H9 (cell line): Measurements from ENCODE around the gene ZBTB22. TPM values are rescaled to one million over a fixed set of nuclear protein-coding genes. Genes with fewer than 3 reads are reported as not detected.
A peak's percentile ranks its signal among the peaks of the same experiment; 100 is the strongest.

Source experiments
- DNase-seq: peaks from one replicate; pipeline ENCODE4 v3.0.0-alpha.2; 2017
- H2AFZ ChIP-seq: one replicate; pipeline ENCODE4 v1.6.1; 2013; ENCODE audit warnings: mild to moderate bottlenecking, low read length, control low read depth, moderate library complexity
- H2AK5ac ChIP-seq: 2 replicates; pipeline ENCODE4 v1.6.1; 2013; ENCODE audit warnings: low read length, control low read depth, mixed read lengths; ENCODE audit not compliant: insufficient read length
- H2BK120ac ChIP-seq: one replicate; pipeline ENCODE4 v1.6.1; 2013; ENCODE audit warnings: low read depth, mild to moderate bottlenecking, low read length, control low read depth, inconsistent platforms; ENCODE audit not compliant: poor library complexity, severe bottlenecking
- H2BK12ac ChIP-seq: 2 replicates; pipeline ENCODE4 v1.6.1; 2013; ENCODE audit warnings: low read length, control low read depth, mixed read lengths, low read depth; ENCODE audit not compliant: insufficient read length
- H2BK15ac ChIP-seq: 2 replicates; pipeline ENCODE4 v1.6.1; 2013; ENCODE audit warnings: low read depth, low read length, control low read depth
- H2BK20ac ChIP-seq: one replicate; pipeline ENCODE4 v1.6.1; 2013; ENCODE audit warnings: low read depth, mild to moderate bottlenecking, low read length, control low read depth, inconsistent platforms; ENCODE audit not compliant: poor library complexity, severe bottlenecking
- H2BK5ac ChIP-seq: 2 replicates; pipeline ENCODE4 v1.6.1; 2013; ENCODE audit warnings: low read length, control low read depth, mixed read lengths; ENCODE audit not compliant: insufficient read length
- H3K14ac ChIP-seq: 2 replicates; pipeline ENCODE4 v1.6.1; 2013; ENCODE audit warnings: low read length, control low read depth; ENCODE audit not compliant: insufficient read depth
- H3K18ac ChIP-seq: 2 replicates; pipeline ENCODE4 v1.6.1; 2013; ENCODE audit warnings: low read depth, mild to moderate bottlenecking, mixed read lengths, low read length, control low read depth; ENCODE audit not compliant: insufficient read length
- H3K23ac ChIP-seq: 2 replicates; pipeline ENCODE4 v1.6.1; 2013; ENCODE audit warnings: low read length, control low read depth, mixed read lengths, low read depth; ENCODE audit not compliant: insufficient read length
- H3K23me2 ChIP-seq: 2 replicates; pipeline ENCODE4 v1.6.1; 2013; ENCODE audit warnings: low read depth, mild to moderate bottlenecking, mixed read lengths, low read length, control low read depth; ENCODE audit not compliant: insufficient read length, poor library complexity, severe bottlenecking
- H3K27ac ChIP-seq: 2 replicates; pipeline ENCODE4 v1.5.1; 2013; ENCODE audit warnings: low read length, control low read depth, mixed read lengths, low read depth; ENCODE audit not compliant: insufficient read length
- H3K27me3 ChIP-seq: 2 replicates; pipeline ENCODE4 v1.6.1; 2013; ENCODE audit warnings: low read length, control low read depth, inconsistent platforms; ENCODE audit not compliant: insufficient read depth
- H3K4ac ChIP-seq: 2 replicates; pipeline ENCODE4 v1.6.1; 2013; ENCODE audit warnings: low read depth, mild to moderate bottlenecking, control low read depth, inconsistent platforms, low read length, moderate library complexity
- H3K4me1 ChIP-seq: 2 replicates; pipeline ENCODE4 v1.6.1; 2013; ENCODE audit warnings: low read length, control low read depth, inconsistent platforms; ENCODE audit not compliant: insufficient read depth
- H3K4me2 ChIP-seq: 2 replicates; pipeline ENCODE4 v1.6.1; 2013; ENCODE audit warnings: low read length, control low read depth, mixed read lengths; ENCODE audit not compliant: insufficient read length, insufficient read depth
- H3K56ac ChIP-seq: 2 replicates; pipeline ENCODE4 v1.6.1; 2013; ENCODE audit warnings: low read depth, mild to moderate bottlenecking, mixed read lengths, low read length, control low read depth; ENCODE audit not compliant: insufficient read length
- H3K79me1 ChIP-seq: 2 replicates; pipeline ENCODE4 v1.6.1; 2013; ENCODE audit warnings: low read depth, mild to moderate bottlenecking, moderate library complexity, low read length, control low read depth, inconsistent platforms; ENCODE audit not compliant: insufficient read depth, poor library complexity, severe bottlenecking
- H3K79me2 ChIP-seq: 2 replicates; pipeline ENCODE4 v1.6.1; 2013; ENCODE audit warnings: low read length, control low read depth, inconsistent platforms; ENCODE audit not compliant: insufficient read depth
- H3K9ac ChIP-seq: 2 replicates; pipeline ENCODE4 v1.6.1; 2013; ENCODE audit warnings: low read length, control low read depth, mixed read lengths; ENCODE audit not compliant: insufficient read length; ENCODE audit errors: extremely low read depth
- H3K9me3 ChIP-seq: one replicate; pipeline ENCODE4 v1.6.1; 2013; ENCODE audit warnings: low read depth, low read length, inconsistent platforms; ENCODE audit not compliant: control insufficient read depth
- H3T11ph ChIP-seq: one replicate; pipeline ENCODE4 v1.6.1; 2013; ENCODE audit warnings: mild to moderate bottlenecking, low read length, control low read depth, inconsistent platforms
- H4K20me1 ChIP-seq: one replicate; pipeline ENCODE4 v1.6.1; 2013; ENCODE audit not compliant: control insufficient read depth, insufficient read length, insufficient read depth
- H4K5ac ChIP-seq: 2 replicates; pipeline ENCODE4 v1.6.1; 2013; ENCODE audit warnings: low read depth, mild to moderate bottlenecking, mixed read lengths, low read length, control low read depth; ENCODE audit not compliant: insufficient read length
- H4K8ac ChIP-seq: replicated peaks from 2 replicates; pipeline ENCODE4 v1.6.1; 2013; ENCODE audit warnings: low read length, control low read depth, mixed read lengths, low read depth; ENCODE audit not compliant: insufficient read length
- H4K91ac ChIP-seq: 2 replicates; pipeline ENCODE4 v1.6.1; 2013; ENCODE audit warnings: low read depth, mild to moderate bottlenecking, moderate library complexity, mixed read lengths, low read length, control low read depth; ENCODE audit not compliant: insufficient read length
- H3K27ac Mint-ChIP-seq, 3 experiments: 2 replicates in 2 of 3; 3 replicates in 1 of 3; pipeline ENCODE4 v1.8.0; 2020 to 2021; ENCODE audit warnings: mixed read lengths in 3 of 3, mild to moderate bottlenecking in 1 of 3, moderate library complexity in 1 of 3
- H3K27me3 Mint-ChIP-seq: 2 replicates; pipeline ENCODE4 v1.8.0; 2021; ENCODE audit warnings: low read depth, mild to moderate bottlenecking, moderate library complexity, mixed read lengths
- H3K36me3 Mint-ChIP-seq, 3 experiments: 2 replicates in 2 of 3; 3 replicates in 1 of 3; pipeline ENCODE4 v1.8.0; 2020 to 2021; ENCODE audit warnings: low read depth in 3 of 3, mixed read lengths in 3 of 3; ENCODE audit not compliant: insufficient read depth in 1 of 3
- H3K4me1 Mint-ChIP-seq, 2 experiments: 2 replicates each; pipeline ENCODE4 v1.8.0; 2020; ENCODE audit warnings: mixed read lengths in 2 of 2
- H3K4me3 Mint-ChIP-seq, 2 experiments: 2 replicates in 1 of 2; 3 replicates in 1 of 2; pipeline ENCODE4 v1.8.0; 2020 to 2021; ENCODE audit warnings: mild to moderate bottlenecking in 2 of 2, mixed read lengths in 2 of 2, moderate library complexity in 1 of 2
- H3K9me3 Mint-ChIP-seq, 2 experiments: 2 replicates in 1 of 2; 3 replicates in 1 of 2; pipeline ENCODE4 v1.8.0; 2020; ENCODE audit warnings: mild to moderate bottlenecking in 2 of 2, mixed read lengths in 2 of 2, moderate library complexity in 1 of 2
- CTCF ChIP-seq: fragments of 200-600 bp; sonication (generic); conservative IDR thresholded peaks from 3 replicates; pipeline ENCODE4 v1.8.0; 2021; ENCODE audit warnings: antibody characterized with exemption, mild to moderate bottlenecking
- WGBS: extraction: QIAGEN DNeasy Blood & Tissue Kit; methylation state at CpG from one replicate; pipeline ENCODE4 v1.1.7; 2013; ENCODE audit warnings: missing lambda C conversion rate, low lambda C conversion rate, mixed read lengths; ENCODE audit not compliant: insufficient read length; ENCODE audit errors: extremely low coverage; 5-methylcytosine and 5-hydroxymethylcytosine counted together
- microRNA-seq: library from miRNA; unstranded; fragments of <30 nt; microRNA quantifications from one replicate; pipeline ENCODE4, GENCODE V29; 2020; ENCODE audit warnings: borderline microRNAs expressed
- total RNA-seq: library from RNA; stranded (reverse); gene quantifications from 2 replicates; pipeline ENCODE4 v1.2.1, GENCODE V29; 2021

ZBTB22 gene
- total RNA-seq, 1 experiment from 2014 or later: 8.1 TPM

GRCh38 chr6:33271117-33271467 lies 46.5 kb downstream of the ZBTB22 start:
- no peak for DNase-seq
- H3K23me2 ChIP-seq: peaks cover 4% of the 10 kb centered on the region
- peaks cover 23% of the 10 kb centered on the region; the same call in 1 of the 2 replicates for H3K79me2 ChIP-seq
- Mint-ChIP-seq H3K36me3 (peaks cover 50 to 77% (median 77%) of the 10 kb centered on the region in 3 experiments), H3K4me1 (peaks cover 24 to 40% of the 10 kb centered on the region in 2 experiments), H3K9me3 (no peaks in the 10 kb centered on the region; a peak in 1 of 5 replicates), H3K27ac (peak overlapping the region; percentile 99 to 100 (median 100)), H3K27me3 (no peaks in the 10 kb centered on the region; the same call in 1 of the 2 replicates), H3K4me3 (peak overlapping the region; percentile 89 to 94)
- H2AFZ ChIP-seq: no peak overlapping the region
- no peak overlapping the region for H4K91ac ChIP-seq
- no peak overlapping the region for H3T11ph ChIP-seq
- no peak overlapping the region for H2BK12ac ChIP-seq
- H4K20me1 ChIP-seq: no peaks in the 10 kb centered on the region
- H3K14ac ChIP-seq: peak overlapping the region; percentile 59; the same call in 1 of the 2 replicates
- H3K4me1 ChIP-seq: no peaks in the 10 kb centered on the region; the same call in 1 of the 2 replicates
- no peak overlapping the region for H3K23ac ChIP-seq
- no peak overlapping the region for H2BK5ac ChIP-seq
- H3K79me1 ChIP-seq: no peaks in the 10 kb centered on the region
- no peaks in the 10 kb centered on the region for H3K9me3 ChIP-seq
- H2BK120ac ChIP-seq: no peak overlapping the region
- peak overlapping the region; percentile 74 for H3K27ac ChIP-seq
- no peak overlapping the region for H2BK15ac ChIP-seq
- H2AK5ac ChIP-seq: no peak overlapping the region
- H3K9ac ChIP-seq: peak overlapping the region; percentile 80
- no peak overlapping the region for H3K56ac ChIP-seq
- H4K8ac ChIP-seq: peak overlapping the region; percentile 23
- no peak overlapping the region for H2BK20ac ChIP-seq
- no CpG with 5 or more reads among the region's 7 CpGs for WGBS
- H3K4me2 ChIP-seq: peak overlapping the region; percentile 86
- no peaks in the 10 kb centered on the region for H3K27me3 ChIP-seq
- peak overlapping the region; percentile 5 for H4K5ac ChIP-seq
- peak; percentile 18; the same call in 1 of the 3 replicates for TF ChIP-seq CTCF
- no peak overlapping the region for H3K4ac ChIP-seq
- H3K18ac ChIP-seq: peak overlapping the region; percentile 53

Small RNA genes lying within 50 kb of the gene (microRNA-seq; reads per million reads assigned to microRNA genes)
- gene MIR6834 (not detected), gene MIR6873 (not detected)

Other genes starting within 250 kb of the ZBTB22 start
- gene HLA-DPA1, start 244.1 kb downstream of the ZBTB22 start, total RNA-seq: 2.6 and 4.0 TPM in 2 replicates
- gene HLA-DPB1, start 241.8 kb downstream of the ZBTB22 start, total RNA-seq: 23.4 and 23.6 TPM in 2 replicates
- 2.0 and 2.3 TPM in 2 replicates for gene COL11A2, start 125.3 kb downstream of the ZBTB22 start, total RNA-seq
- gene RXRB, start 117.1 kb downstream of the ZBTB22 start, total RNA-seq: 14.8 and 16.8 TPM in 2 replicates
- gene SLC39A7, start 116.9 kb downstream of the ZBTB22 start, total RNA-seq: 105 and 107 TPM in 2 replicates
- 5.5 and 7.1 TPM in 2 replicates for gene HSD17B8, start 113.1 kb downstream of the ZBTB22 start, total RNA-seq
- gene RING1, start 109.2 kb downstream of the ZBTB22 start, total RNA-seq: 29.8 and 31.0 TPM in 2 replicates
- gene VPS52, start 45.9 kb downstream of the ZBTB22 start, total RNA-seq: 46.9 and 47.1 TPM in 2 replicates
- gene RPS18, start 45.7 kb downstream of the ZBTB22 start, total RNA-seq: 3,216 and 3,296 TPM in 2 replicates
- gene B3GALT4, start 40.6 kb downstream of the ZBTB22 start, total RNA-seq: 3.2 and 3.4 TPM in 2 replicates
- gene WDR46, start 28.5 kb downstream of the ZBTB22 start, total RNA-seq: 99.2 and 110 TPM in 2 replicates
- gene PFDN6, start 28.1 kb downstream of the ZBTB22 start, total RNA-seq: 85.8 and 90.7 TPM in 2 replicates
- gene RGL2, start 18.8 kb downstream of the ZBTB22 start, total RNA-seq: 70.5 and 74.3 TPM in 2 replicates
- 28.2 and 29.5 TPM in 2 replicates for gene TAPBP, start 3.7 kb downstream of the ZBTB22 start, total RNA-seq
- 80.2 and 80.4 TPM in 2 replicates for gene DAXX, start 5.2 kb upstream of the ZBTB22 start, total RNA-seq
- gene KIFC1, start 74.1 kb upstream of the ZBTB22 start, total RNA-seq: 73.1 and 73.8 TPM in 2 replicates
- 49.8 and 56.8 TPM in 2 replicates for gene PHF1, start 93.3 kb upstream of the ZBTB22 start, total RNA-seq
- 257 and 264 TPM in 2 replicates for gene CUTA, start 100.4 kb upstream of the ZBTB22 start, total RNA-seq
- 111 and 121 TPM in 2 replicates for gene SYNGAP1, start 102.3 kb upstream of the ZBTB22 start, total RNA-seq
- 48.1 and 53.1 TPM in 2 replicates for gene ZBTB9, start 136.8 kb upstream of the ZBTB22 start, total RNA-seq